ENCODE data around the gene ARID3C.
A peak's percentile ranks its signal among the peaks of the same experiment; 100 is the strongest.

ARID3C gene

GRCh38 chr9:34651876-34652601 is 23.2 kb upstream of the ARID3C start, which contains the start of gene IL11RA:
Gene IL11RA, plus strand, starts transcription at chr9:34652185. Its CDS starts 3,033 bp downstream, at chr9:34655218.
- TF ChIP-seq, protein P1, sequence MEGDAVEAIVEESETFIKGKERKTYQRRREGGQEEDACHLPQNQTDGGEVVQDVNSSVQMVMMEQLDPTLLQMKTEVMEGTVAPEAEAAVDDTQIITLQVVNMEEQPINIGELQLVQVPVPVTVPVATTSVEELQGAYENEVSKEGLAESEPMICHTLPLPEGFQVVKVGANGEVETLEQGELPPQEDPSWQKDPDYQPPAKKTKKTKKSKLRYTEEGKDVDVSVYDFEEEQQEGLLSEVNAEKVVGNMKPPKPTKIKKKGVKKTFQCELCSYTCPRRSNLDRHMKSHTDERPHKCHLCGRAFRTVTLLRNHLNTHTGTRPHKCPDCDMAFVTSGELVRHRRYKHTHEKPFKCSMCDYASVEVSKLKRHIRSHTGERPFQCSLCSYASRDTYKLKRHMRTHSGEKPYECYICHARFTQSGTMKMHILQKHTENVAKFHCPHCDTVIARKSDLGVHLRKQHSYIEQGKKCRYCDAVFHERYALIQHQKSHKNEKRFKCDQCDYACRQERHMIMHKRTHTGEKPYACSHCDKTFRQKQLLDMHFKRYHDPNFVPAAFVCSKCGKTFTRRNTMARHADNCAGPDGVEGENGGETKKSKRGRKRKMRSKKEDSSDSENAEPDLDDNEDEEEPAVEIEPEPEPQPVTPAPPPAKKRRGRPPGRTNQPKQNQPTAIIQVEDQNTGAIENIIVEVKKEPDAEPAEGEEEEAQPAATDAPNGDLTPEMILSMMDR (IDR thresholded peaks at IDR 0.05; ENCODE audit: low read depth, low read length): no peak
- peak; percentile 73 for DNase-seq (ENCODE audit: extremely low read depth, low read depth)

- no peak for DNase-seq (ENCODE audit: extremely low read depth, low read depth)
- TF ChIP-seq, protein P1 (IDR thresholded peaks at IDR 0.05; ENCODE audit: low read depth, low read length): no peak
Measured at GRCh38 chr9:34651321-34651720, 22.5 kb upstream of the ARID3C start.

DNA sequence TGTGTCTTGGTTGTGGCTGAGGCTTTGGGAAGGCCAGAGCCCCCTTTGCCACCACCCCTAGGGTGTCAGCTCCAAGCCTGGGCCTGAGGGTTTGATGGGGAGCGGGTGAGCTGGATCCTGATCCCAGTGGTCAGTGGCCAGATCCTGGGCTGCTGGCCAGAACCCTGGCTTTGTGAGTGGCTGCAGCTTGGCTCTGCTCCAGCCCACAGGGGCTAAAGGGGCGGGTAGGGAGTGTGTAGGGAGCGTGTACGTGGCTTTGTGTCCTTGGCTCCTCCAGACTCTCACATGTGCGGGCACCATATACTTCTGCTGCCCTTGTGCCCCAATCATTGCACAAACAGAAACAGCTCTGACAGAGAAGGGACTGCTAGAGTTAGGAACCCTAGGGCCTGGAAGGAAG is 21.9 kb upstream of the ARID3C start:
- TF ChIP-seq, protein P1 (IDR thresholded peaks at IDR 0.05; ENCODE audit: low read depth, low read length): no peak
- no peak for DNase-seq (ENCODE audit: extremely low read depth, low read depth)

GRCh38 chr9:34648673-34649072 is 19.8 kb upstream of the ARID3C start:
- TF ChIP-seq, protein P1 (IDR thresholded peaks at IDR 0.05; ENCODE audit: low read depth, low read length): no peak
- DNase-seq (ENCODE audit: extremely low read depth, low read depth): no peak

GRCh38 chr9:34647651-34648050 is 18.8 kb upstream of the ARID3C start:
- no peak for DNase-seq (ENCODE audit: extremely low read depth, low read depth)
- TF ChIP-seq, protein P1 (IDR thresholded peaks at IDR 0.05; ENCODE audit: low read depth, low read length): no peak

- TF ChIP-seq, protein P1 (IDR thresholded peaks at IDR 0.05; ENCODE audit: low read depth, low read length): no peak
- no peak for DNase-seq (ENCODE audit: extremely low read depth, low read depth)
Measured at GRCh38 chr9:34647084-34647403, 18.2 kb upstream of the ARID3C start.

DNA sequence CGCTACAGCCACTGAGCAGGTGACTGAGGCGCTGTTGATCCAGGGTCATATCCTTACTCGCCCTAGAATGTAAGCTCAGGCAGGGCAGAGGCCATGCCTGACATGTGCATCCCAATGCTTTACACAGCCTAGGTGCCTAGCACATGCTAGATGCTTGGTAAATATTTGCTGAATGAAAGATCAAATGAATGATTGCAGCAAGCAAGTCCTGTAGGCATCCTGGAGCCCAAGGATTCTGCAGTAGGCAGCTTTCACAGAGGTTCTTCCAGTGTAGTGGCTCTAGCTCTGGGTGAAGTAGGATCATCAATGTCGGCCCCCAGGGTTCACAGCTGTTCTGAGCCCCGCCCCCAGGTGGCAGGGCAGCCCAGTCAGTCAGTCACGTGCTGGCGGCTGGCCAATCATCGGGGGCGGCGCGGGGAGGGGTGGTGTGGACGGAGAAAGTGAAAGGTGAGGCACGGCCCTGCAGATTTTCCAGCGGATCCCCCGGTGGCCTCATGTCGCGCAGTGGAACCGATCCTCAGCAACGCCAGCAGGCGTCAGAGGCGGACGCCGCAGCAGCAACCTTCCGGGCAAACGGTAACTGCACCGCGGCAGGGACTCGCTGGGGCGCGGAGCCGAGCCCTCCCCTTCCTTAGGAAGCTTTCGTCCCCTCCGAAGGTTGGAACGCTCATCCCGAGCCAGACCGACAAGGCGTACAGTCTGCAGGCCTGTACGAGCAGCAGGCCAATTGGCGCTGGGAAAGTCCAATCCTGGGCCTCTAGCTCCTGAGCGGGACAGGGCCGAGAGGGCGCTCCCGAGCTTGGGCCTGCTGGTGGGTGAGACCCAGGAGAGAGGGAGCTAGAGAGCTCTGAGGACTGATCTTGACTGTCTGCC is 17.6 kb upstream of the ARID3C start, which contains the start of gene GALT:
TSS of gene GALT (plus strand) at position 465 of the 873 bp plus-strand sequence. CDS start at position 495, 30 bp downstream.
- DNase-seq (ENCODE audit: extremely low read depth, low read depth): peak; percentile 45
- TF ChIP-seq, protein P1 (IDR thresholded peaks at IDR 0.05; ENCODE audit: low read depth, low read length): peak; percentile 66

Measured in AG09319 (cell line).